ENCODE measurements around the gene CD59. TPM values are rescaled to one million over a fixed set of nuclear protein-coding genes. Genes with fewer than 3 reads are reported as not detected.

Gene CD59
- total and polyA plus RNA-seq, 2 of the 4 experiments (the other 2 are of a cell fraction): 765 to 1,140 TPM

GRCh38 chr11:33699515-33700062 is 36.6 kb downstream of the CD59 start:
- Histone ChIP-seq H3K4me1 (ENCODE audit: control insufficient read depth, insufficient read depth, low read length) (peaks cover 27% of the 10 kb centered on the region), H3K79me1 (ENCODE audit: low read depth in 1 of 2, low read length in 2 of 2) (peaks cover 7 to 40% of the 10 kb centered on the region in 2 experiments; a peak in 3 of 4 replicates), H3K9ac (ENCODE audit: low read depth, low read length) (no peak overlapping the region), H3K27ac (ENCODE audit: insufficient read depth, low read length) (no peak overlapping the region), H3K23ac (ENCODE audit: low read depth, low read length) (peak overlapping the region; percentile 68; the same call in 1 of the 2 replicates), H3K9me3 (ENCODE audit: control insufficient read depth, insufficient read depth, low read length) (no peaks in the 10 kb centered on the region), H2BK15ac (ENCODE audit: low read depth, low read length) (peak overlapping the region; percentile 90; the same call in 2 of the 3 replicates), H3K18ac (ENCODE audit: low read depth, low read length) (peak overlapping the region; percentile 72; the same call in 1 of the 2 replicates), H4K8ac (ENCODE audit: low read depth in 2 of 2, low read length in 2 of 2) (peak overlapping the region; percentile 78 to 84; a peak in 3 of 4 replicates), H2BK120ac (ENCODE audit: low read depth, low read length) (peak overlapping the region; percentile 89), H3K4ac (ENCODE audit: low read depth, low read length) (peak overlapping the region; percentile 97), H2AK5ac (ENCODE audit: low read depth, low read length) (peak overlapping the region; percentile 94), H2AK9ac (replicated peaks; ENCODE audit: low read depth, low read length, poor library complexity) (peak overlapping the region; percentile 48), H3K27me3 (ENCODE audit: control insufficient read depth, insufficient read depth, low read length) (no peaks in the 10 kb centered on the region), H3K4me2 (ENCODE audit: low read depth, low read length) (no peak overlapping the region), H4K91ac (ENCODE audit: insufficient read depth, low read depth, low read length) (peak overlapping the region; percentile 90), H3K4me3 (ENCODE audit: insufficient read depth, low read depth, low read length) (no peak overlapping the region), H2BK20ac (ENCODE audit: low read depth, low read length) (peak overlapping the region; percentile 51), H4K5ac (ENCODE audit: low read depth, low read length) (peak overlapping the region; percentile 87), H3K36me3 (ENCODE audit: control insufficient read depth, insufficient read depth, low read length) (no peaks in the 10 kb centered on the region), H4K20me1 (ENCODE audit: insufficient read depth, low read length) (peaks cover 4% of the 10 kb centered on the region; the same call in 1 of the 2 replicates), H3K9me1 (ENCODE audit: insufficient read depth, low read length) (peaks cover 32% of the 10 kb centered on the region), H3K56ac (ENCODE audit: extremely low read depth, insufficient read depth, low read length) (no peak overlapping the region), H2BK5ac (ENCODE audit: low read depth, low read length, poor library complexity, severe bottlenecking) (no peak overlapping the region), H2AFZ (replicated peaks; ENCODE audit: low read length, poor library complexity) (peak overlapping the region; percentile 80), H3K14ac (replicated peaks; ENCODE audit: low read depth, low read length) (peak overlapping the region; percentile 64)
- WGBS, 2 experiments (ENCODE audit: extremely low coverage in 2 of 2, insufficient read length in 1 of 2): 72% methylated on average over 5 of the region's 12 CpGs; no CpG with 5 or more reads in 1 of the 2 experiments
- ChIA-PET POLR2A (ENCODE audit: unreplicated experiment) (no interaction called here), CTCF (no interaction called here)
- ATAC-seq (ENCODE audit: low read depth): no peak
- in situ Hi-C loops (cut with MboI; ENCODE audit: low sequenced_read_pairs): no loop called here
- intact Hi-C loops (cut with micrococcal nuclease): no loop called here
- BruUV-seq (replicated peaks): no TSS peak
- DNase-seq: no peak
- dilution Hi-C loops (cut with HindIII; ENCODE audit: low sequenced_read_pairs, unreplicated experiment): no loop called here
- TF ChIP-seq RAD21 (IDR thresholded peaks at IDR 0.05; ENCODE audit: low read length) (no peak), POLR2A (IDR thresholded peaks at IDR 0.05; ENCODE audit: low read depth, low read length) (peak; percentile 29; the same call in 1 of the 2 replicates), MXI1 (IDR thresholded peaks at IDR 0.05; ENCODE audit: borderline replicate concordance, low read depth, low read length) (no peak), CEBPB (IDR thresholded peaks at IDR 0.05; ENCODE audit: low read depth, low read length) (peak; percentile 19; the same call in 1 of the 2 replicates)
- TF ChIP-seq, protein P1, sequence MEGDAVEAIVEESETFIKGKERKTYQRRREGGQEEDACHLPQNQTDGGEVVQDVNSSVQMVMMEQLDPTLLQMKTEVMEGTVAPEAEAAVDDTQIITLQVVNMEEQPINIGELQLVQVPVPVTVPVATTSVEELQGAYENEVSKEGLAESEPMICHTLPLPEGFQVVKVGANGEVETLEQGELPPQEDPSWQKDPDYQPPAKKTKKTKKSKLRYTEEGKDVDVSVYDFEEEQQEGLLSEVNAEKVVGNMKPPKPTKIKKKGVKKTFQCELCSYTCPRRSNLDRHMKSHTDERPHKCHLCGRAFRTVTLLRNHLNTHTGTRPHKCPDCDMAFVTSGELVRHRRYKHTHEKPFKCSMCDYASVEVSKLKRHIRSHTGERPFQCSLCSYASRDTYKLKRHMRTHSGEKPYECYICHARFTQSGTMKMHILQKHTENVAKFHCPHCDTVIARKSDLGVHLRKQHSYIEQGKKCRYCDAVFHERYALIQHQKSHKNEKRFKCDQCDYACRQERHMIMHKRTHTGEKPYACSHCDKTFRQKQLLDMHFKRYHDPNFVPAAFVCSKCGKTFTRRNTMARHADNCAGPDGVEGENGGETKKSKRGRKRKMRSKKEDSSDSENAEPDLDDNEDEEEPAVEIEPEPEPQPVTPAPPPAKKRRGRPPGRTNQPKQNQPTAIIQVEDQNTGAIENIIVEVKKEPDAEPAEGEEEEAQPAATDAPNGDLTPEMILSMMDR (conservative IDR thresholded peaks at IDR 0.05; ENCODE audit: low read depth, low read length): no peak
